GM13977 (cell line): ENCODE data around the gene ZNF837.

ENCODE experiments used
- DNase-seq: peaks from one replicate; pipeline ENCODE4 v3.0.0; 2012; ENCODE audit warnings: low spot score
- CTCF ChIP-seq: IDR thresholded peaks from 2 replicates; pipeline ENCODE4 v1.5.1; 2012; ENCODE audit warnings: mild to moderate bottlenecking, control low read depth; ENCODE audit not compliant: insufficient read depth; ENCODE audit errors: extremely low read depth, missing control alignments
- in situ Hi-C: fragments of 300-500 bp; cut with MboI; formaldehyde crosslinking; loops from one replicate; pipeline ENCODE4 v1.12.0; 2022; ENCODE audit warnings: low sequenced_read_pairs, low pct_unique_long_range_greater_than_20kb, mixed read lengths, inconsistent platforms; ENCODE audit not compliant: unreplicated experiment

The ZNF837 gene

GRCh38 chr19:58361900-58362271 is 18.9 kb downstream of the ZNF837 start:
- in situ Hi-C loops = no loop called here
- peak; percentile 70 for DNase-seq
- no peak for TF ChIP-seq CTCF

- TF ChIP-seq CTCF = no peak
- DNase-seq = no peak
- in situ Hi-C loops = no loop called here
These were observed 23.2 kb downstream of the ZNF837 start for GRCh38 chr19:58357481-58358145.

GRCh38 chr19:58356766-58357480 is 23.9 kb downstream of the ZNF837 start:
- no peak for DNase-seq
- no peak for TF ChIP-seq CTCF
- in situ Hi-C loops = no loop called here

- in situ Hi-C loops = no loop called here
- no peak for TF ChIP-seq CTCF
- peak; percentile 63 for DNase-seq
These were observed 24.7 kb downstream of the ZNF837 start for GRCh38 chr19:58355908-58356765.

- in situ Hi-C loops = no loop called here
- DNase-seq = no peak
- TF ChIP-seq CTCF = no peak
These were observed 25.5 kb downstream of the ZNF837 start for GRCh38 chr19:58355215-58355796.

- DNase-seq = no peak
- in situ Hi-C loops = no loop called here
- TF ChIP-seq CTCF = no peak
These were observed 26.3 kb downstream of the ZNF837 start for GRCh38 chr19:58354478-58355030.
